ENCODE measurements around the gene B3GLCT.

- no peak for TF ChIP-seq EZH2 (IDR thresholded peaks at IDR 0.05; ENCODE audit: borderline replicate concordance)
- TF ChIP-seq, protein P1, sequence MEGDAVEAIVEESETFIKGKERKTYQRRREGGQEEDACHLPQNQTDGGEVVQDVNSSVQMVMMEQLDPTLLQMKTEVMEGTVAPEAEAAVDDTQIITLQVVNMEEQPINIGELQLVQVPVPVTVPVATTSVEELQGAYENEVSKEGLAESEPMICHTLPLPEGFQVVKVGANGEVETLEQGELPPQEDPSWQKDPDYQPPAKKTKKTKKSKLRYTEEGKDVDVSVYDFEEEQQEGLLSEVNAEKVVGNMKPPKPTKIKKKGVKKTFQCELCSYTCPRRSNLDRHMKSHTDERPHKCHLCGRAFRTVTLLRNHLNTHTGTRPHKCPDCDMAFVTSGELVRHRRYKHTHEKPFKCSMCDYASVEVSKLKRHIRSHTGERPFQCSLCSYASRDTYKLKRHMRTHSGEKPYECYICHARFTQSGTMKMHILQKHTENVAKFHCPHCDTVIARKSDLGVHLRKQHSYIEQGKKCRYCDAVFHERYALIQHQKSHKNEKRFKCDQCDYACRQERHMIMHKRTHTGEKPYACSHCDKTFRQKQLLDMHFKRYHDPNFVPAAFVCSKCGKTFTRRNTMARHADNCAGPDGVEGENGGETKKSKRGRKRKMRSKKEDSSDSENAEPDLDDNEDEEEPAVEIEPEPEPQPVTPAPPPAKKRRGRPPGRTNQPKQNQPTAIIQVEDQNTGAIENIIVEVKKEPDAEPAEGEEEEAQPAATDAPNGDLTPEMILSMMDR (IDR thresholded peaks at IDR 0.05; ENCODE audit: poor library complexity): no peak
Observed at GRCh38 chr13:31282741-31283455, 83.1 kb downstream of the B3GLCT start.

Data from hepatocyte (in vitro differentiated cells).